Vagina (tissue), 2 donors: ENCODE measurements around the gene HOXA5. TPM values are rescaled to one million over a fixed set of nuclear protein-coding genes. Genes with fewer than 3 reads are reported as not detected.

Experiments used
- DNase-seq, 2 donors: peaks; one replicate each; pipeline ENCODE4 v3.0.0-alpha.2; 2017; ENCODE audit errors: extremely low spot score in 2 of 2
- H3K27ac ChIP-seq: fragments of 200-600 bp; sonication (generic); one replicate; pipeline ENCODE4 v1.5.1; 2019
- H3K27me3 ChIP-seq: fragments of 200-600 bp; sonication (generic); one replicate; pipeline ENCODE4 v1.5.1; 2019
- H3K36me3 ChIP-seq, 2 donors: fragments of 200-600 bp; sonication (generic); one replicate each; pipeline ENCODE4 v1.5.1; 2017 to 2019
- H3K4me1 ChIP-seq: fragments of 200-600 bp; sonication (generic); one replicate; pipeline ENCODE4 v1.5.1; 2019
- H3K4me3 ChIP-seq, 2 donors: fragments of 200-600 bp; sonication (generic); 1 replicate in 1 of 2; 2 replicates in 1 of 2; pipeline ENCODE4 v1.5.1; 2016 to 2019
- H3K9me3 ChIP-seq: fragments of 200-600 bp; sonication (generic); one replicate; pipeline ENCODE4 v1.5.1; 2019
- CTCF ChIP-seq, 3 experiments: fragments of 450-650 bp in 2 of 3; fragments of 200-600 bp in 1 of 3; sonication (generic) in 1 of 3; IDR thresholded peaks; one replicate each; pipeline ENCODE4 v1.5.1; 2017 to 2019; ENCODE audit warnings: antibody characterized with exemption in 3 of 3, mild to moderate bottlenecking in 2 of 3, moderate library complexity in 2 of 3
- POLR2A ChIP-seq, 2 donors: fragments of 450-650 bp; IDR thresholded peaks; one replicate each; pipeline ENCODE4 v1.6.1; 2017; ENCODE audit warnings: antibody characterized with exemption in 2 of 2, mild to moderate bottlenecking in 2 of 2, moderate library complexity in 2 of 2
- POLR2AphosphoS5 ChIP-seq, 2 donors: sonication (generic); formaldehyde crosslinking; IDR thresholded peaks; one replicate each; pipeline ENCODE4 v1.9.0; 2017; ENCODE audit warnings: antibody characterized with exemption in 2 of 2, mild to moderate bottlenecking in 2 of 2, low read depth in 1 of 2; ENCODE audit not compliant: insufficient read depth in 1 of 2
- intact Hi-C: fragments of 100-400 bp; cut with DNase I; formaldehyde crosslinking; loops from one replicate; pipeline ENCODE4 v1.15.1; 2023
- microRNA counts, 2 donors: library from miRNA; unstranded; fragments of <30 nt; microRNA quantifications; one replicate each; lab custom pipeline; 2016 to 2017
- microRNA-seq: library from miRNA; unstranded; fragments of <30 nt; microRNA quantifications from one replicate; pipeline ENCODE4, GENCODE V29; 2017; ENCODE audit warnings: borderline number of aligned reads, borderline replicate concordance
- small RNA-seq: library from RNA; depleted of rRNA; stranded (forward); fragments of <200 nt; gene quantifications from one replicate; pipeline ENCODE3, GENCODE V24; 2016
- total RNA-seq: library from RNA; depleted of rRNA; stranded (reverse); fragments of >200 nt; gene quantifications from one replicate; pipeline ENCODE4 v1.2.3, GENCODE V29; 2016

HOXA5 gene
- total RNA-seq, 1 donor from 2014 or later, result 6.1 TPM

- Histone ChIP-seq H3K36me3 (no peaks in the 10 kb centered on the region), H3K4me1 (peaks cover 7% of the 10 kb centered on the region), H3K9me3 (no peaks in the 10 kb centered on the region), H3K27me3 (peaks cover 10% of the 10 kb centered on the region), H3K27ac (no peak overlapping the region), H3K4me3 (no peak overlapping the region)
- TF ChIP-seq POLR2AphosphoS5 (IDR thresholded peaks at IDR 0.05; ENCODE audit: insufficient read depth in 1 of 2, low read depth in 1 of 2) (no peak), POLR2A (IDR thresholded peaks at IDR 0.05) (no peak), CTCF (IDR thresholded peaks at IDR 0.05) (no peak)
- intact Hi-C loops, result no loop called here
- no peak for DNase-seq
Measured at GRCh38 chr7:27091105-27091504, 52.4 kb downstream of the HOXA5 start.

MicroRNAs encoded within 50 kb of the gene (microRNA counts, 767-probe panel; counts per million panel counts)
- microRNA hsa-miR-196b-5p (lab: Ali Mortazavi, UCI), result 5,514 to 5,529 counts per million in 2 donors

Small RNAs within 50 kb of the gene (microRNA-seq; reads per million reads assigned to microRNA genes)
- gene MIR196B, result 6,257 reads per million, percentile 91 among the genes with 10 or more reads in this experiment

Small RNAs within 50 kb of the gene (small RNA-seq; reads per million reads assigned to genes)
- gene AC004080.5 (not detected), gene RF01977 (not detected), gene RF02140 (not detected), gene RF02141 (not detected)

Other genes starting within 250 kb of the HOXA5 start
- 0.74 TPM for gene HOXA1, start 47.7 kb downstream of the HOXA5 start, total RNA-seq
- 2.0 TPM for gene HOXA2, start 41.0 kb downstream of the HOXA5 start, total RNA-seq
- gene HOXA4, start 12.9 kb downstream of the HOXA5 start, total RNA-seq, result 0.98 TPM
- gene HOXA6, start 4.1 kb upstream of the HOXA5 start, total RNA-seq, result 1.7 TPM
- 3.9 TPM for gene HOXA3, start 8.9 kb upstream of the HOXA5 start, total RNA-seq
- gene HOXA7, start 13.0 kb upstream of the HOXA5 start, total RNA-seq, result 23.8 TPM
- 13.0 TPM for gene HOXA9, start 21.9 kb upstream of the HOXA5 start, total RNA-seq
- 19.2 TPM for gene HOXA10, start 30.6 kb upstream of the HOXA5 start, total RNA-seq
- gene HOXA11, start 41.6 kb upstream of the HOXA5 start, total RNA-seq, result 9.8 TPM
- 14.5 TPM for gene HOXA13, start 56.4 kb upstream of the HOXA5 start, total RNA-seq
- gene EVX1, start 99.1 kb upstream of the HOXA5 start, total RNA-seq, result 2.5 TPM